GM12891 (cell line): ENCODE results near the gene THUMPD3. TPM values are rescaled to one million over a fixed set of nuclear protein-coding genes. Genes with fewer than 3 reads are reported as not detected.

Experiments
- DNase-seq: peaks from one replicate; pipeline ENCODE4 v3.0.0; 2011; ENCODE audit warnings: low spot score; ENCODE audit not compliant: insufficient read length
- FAIRE-seq: peaks from 2 replicates; lab custom pipeline; 2011; peaks lifted over from hg19 to GRCh38; lab: Jason Lieb, UNC
- PAX5 ChIP-seq: IDR thresholded peaks from 2 replicates; pipeline ENCODE4 v1.6.1; 2011; ENCODE audit warnings: low read length, moderate library complexity, mild to moderate bottlenecking; ENCODE audit not compliant: insufficient read depth, severe bottlenecking
- POLR2A ChIP-seq: IDR thresholded peaks from 2 replicates; pipeline ENCODE4 v1.6.1; 2011; ENCODE audit warnings: low read depth, low read length, control low read depth
- POLR2AphosphoS5 ChIP-seq: IDR thresholded peaks from 2 replicates; pipeline ENCODE4 v1.6.1; 2011; ENCODE audit warnings: low read depth, low read length, control low read depth
- POU2F2 ChIP-seq: IDR thresholded peaks from 2 replicates; pipeline ENCODE4 v1.6.1; 2011; ENCODE audit warnings: low read depth, mild to moderate bottlenecking, control low read depth, low read length, moderate library complexity
- SPI1 ChIP-seq: IDR thresholded peaks from 2 replicates; pipeline ENCODE4 v1.6.1; 2011; ENCODE audit warnings: low read depth, low read length, control low read depth
- TAF1 ChIP-seq: IDR thresholded peaks from 2 replicates; pipeline ENCODE4 v1.6.1; 2011; ENCODE audit warnings: low read depth, low read length, control low read depth
- polyA plus RNA-seq: library from polyadenylated mRNA; unstranded; fragments of >200 nt; gene quantifications from one replicate; pipeline ENCODE4 v1.2.1, GENCODE V29; 2012; ENCODE audit warnings: low read depth, missing spikeins, inconsistent platforms; ENCODE audit not compliant: missing spikeins

Gene THUMPD3
- 37.6 TPM for polyA plus RNA-seq

- TF ChIP-seq POU2F2 (peak; percentile 77), SPI1 (peak; percentile 41; the same call in 1 of the 2 replicates), POLR2AphosphoS5 (peak; percentile 95), TAF1 (peak; percentile 93), PAX5 (peak; percentile 38), POLR2A (peak; percentile 94)
- peak; percentile 98 for FAIRE-seq
- peak; percentile 72 for DNase-seq
Observed at GRCh38 chr3:9362731-9363530, at the start of gene THUMPD3. Gene THUMPD3, plus strand, starts transcription at chr3:9363054. Its CDS starts 2,015 bp downstream, at chr3:9365069.

- FAIRE-seq, result no peak
- no peak for DNase-seq
- TF ChIP-seq SPI1, result no peak
- TF ChIP-seq POU2F2, result no peak
- no peak for TF ChIP-seq PAX5
- TF ChIP-seq TAF1, result no peak
- no peak for TF ChIP-seq POLR2A
- TF ChIP-seq POLR2AphosphoS5, result no peak
Observed at GRCh38 chr3:9314796-9315195, 48.1 kb upstream of the THUMPD3 start.

- no peak for TF ChIP-seq POLR2AphosphoS5
- TF ChIP-seq PAX5, result no peak
- TF ChIP-seq SPI1, result no peak
- no peak for TF ChIP-seq POU2F2
- no peak for TF ChIP-seq POLR2A
- no peak for TF ChIP-seq TAF1
- DNase-seq (no peak), FAIRE-seq (no peak)
Observed at GRCh38 chr3:9316881-9317361, 45.9 kb upstream of the THUMPD3 start.

- no peak for DNase-seq
- no peak for FAIRE-seq
- no peak for TF ChIP-seq TAF1
- TF ChIP-seq POLR2AphosphoS5, result no peak
- TF ChIP-seq SPI1, result no peak
- no peak for TF ChIP-seq POLR2A
- no peak for TF ChIP-seq POU2F2
- TF ChIP-seq PAX5, result no peak
Observed at GRCh38 chr3:9322780-9323179, 40.1 kb upstream of the THUMPD3 start.

- no peak for FAIRE-seq
- TF ChIP-seq SPI1, result peak; percentile 10; the same call in 1 of the 2 replicates
- TF ChIP-seq TAF1, result no peak
- no peak for DNase-seq
Observed at GRCh38 chr3:9324944-9325343, 37.9 kb upstream of the THUMPD3 start.

GRCh38 chr3:9327578-9327977 lies 35.3 kb upstream of the THUMPD3 start:
- DNase-seq, result no peak
- TF ChIP-seq POU2F2 (no peak), POLR2AphosphoS5 (no peak), TAF1 (no peak), SPI1 (no peak)
- FAIRE-seq, result no peak

- TF ChIP-seq POU2F2 (no peak), POLR2A (no peak), PAX5 (no peak), POLR2AphosphoS5 (no peak), TAF1 (no peak), SPI1 (no peak)
- no peak for FAIRE-seq
Observed at GRCh38 chr3:9330166-9330703, 32.6 kb upstream of the THUMPD3 start.

GRCh38 chr3:9331171-9331570 lies 31.7 kb upstream of the THUMPD3 start:
- no peak for DNase-seq
- TF ChIP-seq POLR2AphosphoS5 (no peak), POU2F2 (no peak), TAF1 (no peak), PAX5 (no peak), SPI1 (no peak), POLR2A (no peak)
- FAIRE-seq, result no peak

More at GRCh38 chr3:9330166-9330703, 32.6 kb upstream of the THUMPD3 start:
- no peak for DNase-seq

GRCh38 chr3:9332250-9333030 lies 30.4 kb upstream of the THUMPD3 start:
- FAIRE-seq (no peak), DNase-seq (no peak)
- TF ChIP-seq POLR2A (no peak), SPI1 (no peak), TAF1 (no peak), PAX5 (no peak), POLR2AphosphoS5 (no peak), POU2F2 (no peak)
